NCI-H524 (cell line): ENCODE results near the gene SNPH.

Experiments
- DNase-seq, 2 experiments: peaks; one replicate each; lab custom pipeline; 2025; lab: John Stamatoyannopoulos, UW

SNPH gene

DNA sequence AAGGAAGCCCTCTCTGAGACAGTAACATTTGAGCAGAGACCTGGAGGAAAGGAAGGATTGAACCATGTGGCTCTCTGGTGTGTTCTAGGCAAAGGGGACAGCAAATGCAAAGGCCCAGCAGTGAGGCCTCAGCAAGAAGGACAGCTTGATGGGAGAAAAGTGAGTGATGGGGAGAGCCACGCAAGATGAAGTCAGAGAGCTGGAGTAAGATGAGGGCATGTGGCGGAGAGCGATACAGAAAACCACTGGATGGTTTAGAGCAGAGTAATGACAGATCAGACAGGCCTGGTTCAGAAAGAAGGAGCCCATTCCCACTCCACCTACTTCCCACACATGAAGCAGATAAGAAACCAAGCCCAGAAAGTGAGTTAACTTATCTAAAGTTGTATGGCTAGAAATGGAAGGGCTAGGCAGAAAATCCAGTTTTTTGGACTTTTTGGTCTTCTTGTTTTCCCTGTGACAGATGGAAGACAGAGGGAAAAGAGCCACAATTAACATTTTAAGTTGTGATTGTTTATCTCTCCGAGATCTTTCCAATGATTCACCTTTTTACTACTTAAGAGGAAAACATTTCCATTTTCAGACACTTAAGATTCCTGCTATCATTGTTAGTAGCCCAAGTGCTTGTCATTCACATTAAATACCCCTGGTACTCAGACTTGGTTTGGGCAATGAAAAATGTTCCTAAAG, 723 bp upstream of the SNPH start:
- DNase-seq, result no peak

GRCh38 chr20:1265916-1266166, 253 bp upstream of the SNPH start:
- no peak for DNase-seq

DNA sequence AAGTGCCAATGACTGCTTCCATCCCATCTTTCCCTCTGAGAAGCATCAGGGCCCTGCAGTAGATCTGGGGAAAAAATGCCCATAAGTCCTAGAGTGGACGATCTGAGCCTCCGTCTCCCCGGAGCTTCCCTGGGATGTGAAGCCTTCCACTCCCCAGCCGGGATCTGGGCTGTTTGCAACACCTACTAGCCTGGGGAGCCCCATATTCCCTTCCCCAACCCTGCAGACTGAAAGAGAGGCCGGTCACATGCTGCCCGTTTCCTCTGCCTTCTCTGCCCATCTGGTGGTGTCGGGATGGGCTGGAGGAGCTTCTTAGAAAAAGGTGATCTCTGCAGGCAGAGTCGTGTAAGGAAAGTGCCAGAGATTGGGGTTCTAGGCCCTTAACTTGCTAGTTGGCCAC, 1.1 kb downstream of the SNPH start:
- peak; percentile 36 to 66 for DNase-seq

GRCh38 chr20:1267809-1268374, 1.8 kb downstream of the SNPH start:
- DNase-seq, result peak in 1 of 2 experiments; percentile 14

DNA sequence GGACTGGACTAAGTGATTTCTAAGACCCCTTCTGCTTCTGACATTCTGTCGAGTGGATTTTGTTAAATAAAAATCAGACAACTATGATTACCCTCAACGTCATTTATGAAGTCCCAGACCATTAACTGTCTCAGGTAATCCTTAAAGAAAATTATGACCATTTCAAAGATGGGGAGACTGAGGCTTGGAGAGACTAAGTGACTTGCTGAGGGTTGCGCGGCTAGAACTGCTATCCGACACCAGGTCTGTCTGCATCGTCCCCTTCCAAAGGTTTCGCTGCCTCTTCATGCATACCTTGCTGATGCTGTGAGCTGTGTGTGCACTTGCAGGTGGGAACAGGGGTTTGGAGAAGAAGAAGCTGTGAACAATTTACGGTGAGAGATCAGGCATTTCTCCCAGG, 3.1 kb downstream of the SNPH start:
- no peak for DNase-seq

- DNase-seq, result no peak
These were observed 3.8 kb downstream of the SNPH start for GRCh38 chr20:1269850-1270249.

- DNase-seq, result no peak
These were observed 6.4 kb downstream of the SNPH start for GRCh38 chr20:1272368-1273100.

DNA sequence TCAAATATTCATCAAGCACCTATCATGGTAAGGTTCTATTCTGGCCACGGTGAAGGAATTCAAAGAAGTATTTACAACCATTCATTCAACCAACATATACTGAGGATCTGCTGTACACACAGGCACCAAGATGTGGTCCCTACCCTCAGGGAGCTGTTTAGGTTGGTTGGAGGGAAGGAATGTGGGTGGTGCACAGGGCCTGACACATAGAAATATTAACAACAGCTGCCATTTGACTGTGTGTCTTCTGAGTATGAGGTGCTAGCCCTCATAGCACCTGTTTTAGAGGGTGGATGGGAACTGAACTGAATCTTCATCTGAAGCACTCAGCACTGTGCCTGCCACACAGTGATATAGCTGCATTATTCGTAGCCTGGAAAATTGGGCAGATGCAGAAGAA, 7.3 kb downstream of the SNPH start:
- no peak for DNase-seq

DNA sequence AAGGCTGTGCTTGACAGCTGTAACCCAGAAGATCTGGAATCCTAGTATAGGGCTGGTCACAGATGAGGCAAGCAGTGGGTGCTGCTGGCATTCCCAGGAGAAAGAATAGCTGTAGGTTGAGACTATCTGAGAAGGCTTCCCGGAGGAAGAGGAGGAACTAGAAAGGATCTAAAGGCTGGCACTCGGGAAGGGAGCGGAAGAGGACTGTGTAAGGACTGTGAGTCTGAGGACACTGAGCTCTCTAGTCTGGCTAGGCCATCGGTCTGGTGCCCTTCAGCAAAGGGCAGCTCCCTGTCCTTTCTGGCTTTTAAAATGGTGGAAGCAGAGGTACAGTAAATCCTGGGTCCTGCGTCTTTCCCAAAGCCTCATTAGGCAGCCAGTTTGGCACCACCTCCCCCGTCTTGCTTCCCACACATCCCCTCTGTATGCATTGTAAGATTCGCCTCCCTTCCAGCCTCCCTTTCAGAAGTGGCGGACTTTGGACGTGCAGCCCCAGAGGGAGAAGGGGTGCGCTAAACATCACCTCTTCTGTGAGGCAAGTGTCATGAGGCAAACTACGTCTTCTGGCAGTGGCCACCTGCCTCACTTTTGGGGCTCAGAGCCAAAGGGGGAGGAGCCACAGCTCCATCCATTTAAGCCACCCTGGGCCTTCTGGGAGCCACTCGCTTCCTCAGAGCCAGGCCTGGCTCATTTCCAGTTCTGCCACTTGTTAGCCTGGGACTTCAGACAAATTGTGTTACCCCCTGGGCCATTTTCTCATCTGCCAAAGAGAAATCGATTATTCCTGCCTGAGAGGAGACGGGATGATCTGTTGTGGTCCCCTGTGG, 8.6 kb downstream of the SNPH start:
- peak in 1 of 2 experiments; percentile 58 for DNase-seq

- no peak for DNase-seq
These were observed 9.8 kb downstream of the SNPH start for GRCh38 chr20:1275919-1276318.

GRCh38 chr20:1277529-1278322, 11.6 kb downstream of the SNPH start:
- no peak for DNase-seq

- DNase-seq, result no peak
These were observed 12.9 kb downstream of the SNPH start for GRCh38 chr20:1278993-1279392.

- no peak for DNase-seq
These were observed 14.4 kb downstream of the SNPH start for GRCh38 chr20:1280195-1281102.

DNA sequence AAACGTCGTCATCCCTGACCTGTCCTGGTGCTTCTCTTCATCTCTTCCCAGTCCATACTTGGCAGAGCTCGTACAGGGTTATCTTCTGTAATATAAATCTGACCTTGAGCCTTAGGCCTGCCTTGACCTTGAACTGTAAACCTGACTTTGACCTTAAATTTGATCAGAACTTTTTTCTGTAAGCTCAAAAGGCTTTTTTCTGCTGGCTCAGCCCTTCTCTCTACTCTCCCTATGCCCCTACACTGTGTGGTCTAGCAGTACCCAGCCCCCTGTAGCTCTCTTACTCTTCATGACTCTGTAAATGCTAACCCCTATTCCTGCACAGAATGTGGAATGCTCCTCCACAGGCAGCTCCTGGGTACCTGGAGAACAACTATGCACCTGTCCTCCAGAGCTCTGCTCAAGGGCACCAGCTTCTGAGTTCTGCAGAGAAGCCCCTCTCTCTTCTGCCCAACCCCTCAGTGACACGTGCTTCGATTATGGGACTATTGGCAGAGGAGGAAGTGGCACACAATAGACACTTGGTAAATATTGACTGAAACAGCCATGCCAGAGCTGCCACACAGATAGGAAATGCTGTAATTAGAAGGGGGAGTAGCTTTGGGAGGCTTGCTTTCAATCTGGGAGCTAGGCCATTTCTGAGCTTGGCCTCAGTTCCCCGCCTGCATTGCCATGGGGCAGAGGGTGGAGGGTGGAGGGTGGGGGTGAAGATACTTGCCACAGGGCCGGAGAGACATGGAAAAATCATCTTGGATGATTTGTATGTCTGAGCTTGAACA, 15.4 kb downstream of the SNPH start:
- no peak for DNase-seq

DNA sequence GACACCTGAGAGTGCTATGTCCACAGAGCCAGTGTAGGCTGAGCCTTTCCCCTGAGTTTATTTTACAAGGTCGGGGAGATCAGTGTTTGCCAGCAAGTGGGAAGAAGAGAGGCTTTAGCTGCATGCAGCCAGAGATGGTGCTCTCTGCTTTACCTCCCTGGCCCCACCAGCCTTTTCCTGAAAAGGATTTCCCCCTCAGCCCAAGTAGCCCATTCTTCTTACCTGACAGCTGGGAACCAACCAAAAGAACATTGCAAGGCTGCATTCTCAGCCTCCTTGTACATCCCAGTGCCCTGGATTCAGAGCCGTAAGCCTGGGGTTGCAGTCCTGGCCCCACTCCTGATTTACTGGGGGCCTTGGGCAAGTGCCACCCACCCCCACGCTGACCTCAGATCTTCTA, 16.9 kb downstream of the SNPH start:
- no peak for DNase-seq

- no peak for DNase-seq
These were observed 17.7 kb downstream of the SNPH start for GRCh38 chr20:1283522-1284510.

DNA sequence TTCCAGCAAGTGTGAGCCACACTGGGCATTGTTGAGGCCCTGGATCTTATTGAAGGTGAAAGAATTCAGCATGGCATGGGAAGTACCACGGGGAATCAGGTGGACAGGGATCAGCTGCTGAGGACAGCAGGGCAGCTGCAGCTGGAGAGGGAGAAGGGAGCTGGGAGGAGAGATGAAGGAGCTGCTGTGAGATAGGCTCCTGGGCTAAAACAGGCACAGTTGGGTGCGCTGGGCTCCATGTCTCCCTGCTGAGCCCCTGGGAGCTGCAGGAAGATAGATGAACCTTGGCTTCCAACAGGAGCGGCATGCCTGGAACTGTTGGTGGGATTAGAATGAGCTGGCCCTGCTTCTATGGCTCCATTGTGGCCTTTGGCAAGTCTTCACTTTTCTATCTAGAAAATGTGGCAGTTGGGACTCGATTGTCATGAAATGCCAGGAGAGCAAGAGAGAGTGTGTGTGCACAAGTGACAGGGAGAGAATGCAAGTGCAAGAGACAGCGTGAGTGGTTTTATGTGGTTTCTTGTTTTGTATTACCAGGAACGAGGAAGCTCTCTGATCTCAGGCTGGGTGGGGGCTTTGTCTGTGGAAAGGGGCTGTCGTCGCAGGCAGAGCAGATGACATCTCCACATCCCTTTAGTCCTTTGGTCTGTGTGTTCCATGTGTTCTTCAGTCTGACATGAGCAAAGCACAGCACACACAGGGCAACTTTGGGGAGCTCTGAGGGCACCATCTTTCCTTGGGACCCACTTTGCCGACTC, 20.4 kb downstream of the SNPH start:
- DNase-seq, result no peak

GRCh38 chr20:1287306-1287705, 21.2 kb downstream of the SNPH start:
- no peak for DNase-seq
